SK-N-SH treated with all-trans-retinoic acid at 6 μM for 48 hours (cell line): ENCODE measurements around the gene PLEKHB1.

Experiments used
- GLIS3 ChIP-seq: fragments of 250-450 bp; sonication (Bioruptor Pico); IDR thresholded peaks from 2 replicates; pipeline ENCODE4 v1.5.0; 2020; ENCODE audit warnings: mild to moderate bottlenecking, moderate library complexity
- RARB ChIP-seq: fragments of 250-450 bp; sonication (Bioruptor Pico); IDR thresholded peaks from 2 replicates; pipeline ENCODE4 v1.8.0; 2021; ENCODE audit warnings: mild to moderate bottlenecking, moderate library complexity
- TSHZ2 ChIP-seq: fragments of 250-450 bp; sonication (Bioruptor Pico); IDR thresholded peaks from 2 replicates; pipeline ENCODE4 v1.5.0; 2020; ENCODE audit warnings: mild to moderate bottlenecking, moderate library complexity
- TF ChIP-seq, protein P1 (sequence below): fragments of 250-450 bp; sonication (Bioruptor Pico); IDR thresholded peaks from 2 replicates; pipeline ENCODE4 v1.8.0; 2020; ENCODE audit warnings: mild to moderate bottlenecking, moderate library complexity, borderline replicate concordance

GRCh38 chr11:73656985-73657384 lies 10.6 kb downstream of the PLEKHB1 start:
- no peak for TF ChIP-seq GLIS3 (CRISPR knock-in tag)
- TF ChIP-seq, protein P1, sequence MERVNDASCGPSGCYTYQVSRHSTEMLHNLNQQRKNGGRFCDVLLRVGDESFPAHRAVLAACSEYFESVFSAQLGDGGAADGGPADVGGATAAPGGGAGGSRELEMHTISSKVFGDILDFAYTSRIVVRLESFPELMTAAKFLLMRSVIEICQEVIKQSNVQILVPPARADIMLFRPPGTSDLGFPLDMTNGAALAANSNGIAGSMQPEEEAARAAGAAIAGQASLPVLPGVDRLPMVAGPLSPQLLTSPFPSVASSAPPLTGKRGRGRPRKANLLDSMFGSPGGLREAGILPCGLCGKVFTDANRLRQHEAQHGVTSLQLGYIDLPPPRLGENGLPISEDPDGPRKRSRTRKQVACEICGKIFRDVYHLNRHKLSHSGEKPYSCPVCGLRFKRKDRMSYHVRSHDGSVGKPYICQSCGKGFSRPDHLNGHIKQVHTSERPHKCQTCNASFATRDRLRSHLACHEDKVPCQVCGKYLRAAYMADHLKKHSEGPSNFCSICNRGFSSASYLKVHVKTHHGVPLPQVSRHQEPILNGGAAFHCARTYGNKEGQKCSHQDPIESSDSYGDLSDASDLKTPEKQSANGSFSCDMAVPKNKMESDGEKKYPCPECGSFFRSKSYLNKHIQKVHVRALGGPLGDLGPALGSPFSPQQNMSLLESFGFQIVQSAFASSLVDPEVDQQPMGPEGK: no peak
- no peak for TF ChIP-seq TSHZ2 (CRISPR knock-in tag)
- TF ChIP-seq RARB (CRISPR knock-in tag): no peak
